ENCODE data around the gene TRIM72. TPM values are rescaled to one million over a fixed set of nuclear protein-coding genes. Genes with fewer than 3 reads are reported as not detected.
"Not testable (repeated sequence)": the region's sequence is repeated elsewhere in the genome, so short reads cannot be mapped to it uniquely, and the experiment has no call there.

Gene TRIM72
- total RNA-seq, 2 donors from 2014 or later, result 0.02 TPM; not detected in 1

DNA sequence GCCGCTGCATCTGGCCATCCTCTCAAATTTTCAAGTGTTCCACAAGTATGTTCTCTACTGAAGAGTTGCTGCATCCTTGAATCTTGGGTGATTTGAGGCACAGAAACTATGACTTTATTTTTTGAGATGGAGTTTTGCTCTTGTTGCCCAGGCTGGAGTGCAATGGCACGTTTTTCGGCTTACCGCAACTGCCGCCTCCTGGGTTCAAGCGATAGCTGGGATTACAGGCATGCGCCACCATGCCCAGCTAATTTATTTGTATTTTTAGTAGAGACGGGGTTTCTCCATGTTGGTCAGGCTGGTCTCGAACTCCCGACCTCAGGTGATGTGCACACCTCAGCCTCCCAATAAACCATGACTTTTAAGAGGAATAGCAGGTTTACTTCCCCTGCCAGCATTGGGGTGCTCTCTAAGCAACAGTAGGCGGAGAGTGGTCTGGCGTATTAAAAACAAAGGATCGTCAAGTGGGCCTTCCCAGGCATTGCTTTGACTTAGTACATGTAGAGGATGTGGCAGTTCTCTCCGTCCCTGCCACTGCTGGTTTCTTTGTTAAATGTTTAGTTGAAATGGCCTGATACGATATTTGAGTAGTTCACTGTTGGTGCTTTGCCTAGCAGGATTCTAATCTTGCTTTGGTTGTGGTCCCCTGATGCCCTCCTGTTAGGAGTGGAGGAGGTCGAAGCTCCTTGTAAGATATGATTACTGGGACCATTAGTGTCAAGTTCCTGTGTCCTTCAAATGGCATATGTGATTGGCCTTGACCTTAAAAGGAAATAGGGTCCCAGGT, 20.9 kb upstream of the TRIM72 start:
- no peaks in the 10 kb centered on the region for H3K4me1 ChIP-seq
- peaks cover 27% of the 10 kb centered on the region for H3K36me3 ChIP-seq
- DNase-seq, result no peak
- intact Hi-C loops (cut with DNase I), result no loop called here
- no peak overlapping the region for H3K27ac ChIP-seq
- TF ChIP-seq, protein P1, sequence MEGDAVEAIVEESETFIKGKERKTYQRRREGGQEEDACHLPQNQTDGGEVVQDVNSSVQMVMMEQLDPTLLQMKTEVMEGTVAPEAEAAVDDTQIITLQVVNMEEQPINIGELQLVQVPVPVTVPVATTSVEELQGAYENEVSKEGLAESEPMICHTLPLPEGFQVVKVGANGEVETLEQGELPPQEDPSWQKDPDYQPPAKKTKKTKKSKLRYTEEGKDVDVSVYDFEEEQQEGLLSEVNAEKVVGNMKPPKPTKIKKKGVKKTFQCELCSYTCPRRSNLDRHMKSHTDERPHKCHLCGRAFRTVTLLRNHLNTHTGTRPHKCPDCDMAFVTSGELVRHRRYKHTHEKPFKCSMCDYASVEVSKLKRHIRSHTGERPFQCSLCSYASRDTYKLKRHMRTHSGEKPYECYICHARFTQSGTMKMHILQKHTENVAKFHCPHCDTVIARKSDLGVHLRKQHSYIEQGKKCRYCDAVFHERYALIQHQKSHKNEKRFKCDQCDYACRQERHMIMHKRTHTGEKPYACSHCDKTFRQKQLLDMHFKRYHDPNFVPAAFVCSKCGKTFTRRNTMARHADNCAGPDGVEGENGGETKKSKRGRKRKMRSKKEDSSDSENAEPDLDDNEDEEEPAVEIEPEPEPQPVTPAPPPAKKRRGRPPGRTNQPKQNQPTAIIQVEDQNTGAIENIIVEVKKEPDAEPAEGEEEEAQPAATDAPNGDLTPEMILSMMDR (IDR thresholded peaks at IDR 0.05), result no peak
- H3K27me3 ChIP-seq, result no peaks in the 10 kb centered on the region
- no peaks in the 10 kb centered on the region for H3K9me3 ChIP-seq
- no peak overlapping the region for H3K9ac ChIP-seq (ENCODE audit: low read depth in 2 of 2, low read length in 2 of 2)
- H3K4me3 ChIP-seq, result no peak overlapping the region

GRCh38 chr16:31193874-31194273, 20.0 kb upstream of the TRIM72 start:
- no peak overlapping the region for H3K4me3 ChIP-seq
- TF ChIP-seq, protein P1 (IDR thresholded peaks at IDR 0.05), result no peak
- H3K27me3 ChIP-seq, result no peaks in the 10 kb centered on the region
- H3K36me3 ChIP-seq, result peaks cover 26% of the 10 kb centered on the region
- DNase-seq, result no peak
- H3K9me3 ChIP-seq, result no peaks in the 10 kb centered on the region
- intact Hi-C loops (cut with DNase I), result no loop called here
- H3K9ac ChIP-seq (ENCODE audit: low read depth in 2 of 2, low read length in 2 of 2), result no peak overlapping the region
- H3K27ac ChIP-seq, result no peak overlapping the region
- no peaks in the 10 kb centered on the region for H3K4me1 ChIP-seq

- Histone ChIP-seq H3K27ac (no peak overlapping the region), H3K9me3 (no peaks in the 10 kb centered on the region), H3K9ac (ENCODE audit: low read depth in 2 of 2, low read length in 2 of 2) (no peak overlapping the region), H3K4me1 (no peaks in the 10 kb centered on the region), H3K4me3 (no peak overlapping the region), H3K27me3 (no peaks in the 10 kb centered on the region), H3K36me3 (peaks cover 21% of the 10 kb centered on the region)
- DNase-seq, result no peak
- TF ChIP-seq, protein P1 (IDR thresholded peaks at IDR 0.05), result no peak
- intact Hi-C loops (cut with DNase I), result no loop called here
These were observed 19.0 kb upstream of the TRIM72 start for GRCh38 chr16:31194898-31195297.

DNA sequence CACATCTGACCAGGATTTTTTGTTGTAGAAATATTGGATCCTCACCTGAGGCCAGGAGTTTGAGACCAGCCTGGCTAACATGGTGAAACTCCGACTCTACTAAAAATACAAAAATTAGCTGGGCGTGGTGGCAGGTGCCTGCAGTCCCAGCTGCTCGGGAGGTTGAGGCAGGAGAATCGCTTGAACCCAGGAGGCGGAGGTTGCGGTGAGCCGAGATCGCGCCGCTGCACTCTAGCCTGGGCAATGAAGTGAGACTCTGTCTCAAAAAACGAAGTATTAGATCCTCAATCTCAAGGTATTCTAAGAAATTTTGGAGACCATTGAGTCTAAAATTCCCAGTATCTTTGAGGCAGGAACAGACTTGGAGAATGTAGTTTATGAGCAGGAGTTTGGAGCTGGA, 18.1 kb upstream of the TRIM72 start:
- H3K4me1 ChIP-seq; intact Hi-C loops (cut with DNase I); DNase-seq; H3K27ac ChIP-seq; H3K27me3 ChIP-seq; H3K9ac ChIP-seq (ENCODE audit: low read depth in 2 of 2, low read length in 2 of 2); H3K4me3 ChIP-seq; H3K9me3 ChIP-seq: not testable (repeated sequence)
- H3K36me3 ChIP-seq, result peaks cover 14% of the 10 kb centered on the region

DNA sequence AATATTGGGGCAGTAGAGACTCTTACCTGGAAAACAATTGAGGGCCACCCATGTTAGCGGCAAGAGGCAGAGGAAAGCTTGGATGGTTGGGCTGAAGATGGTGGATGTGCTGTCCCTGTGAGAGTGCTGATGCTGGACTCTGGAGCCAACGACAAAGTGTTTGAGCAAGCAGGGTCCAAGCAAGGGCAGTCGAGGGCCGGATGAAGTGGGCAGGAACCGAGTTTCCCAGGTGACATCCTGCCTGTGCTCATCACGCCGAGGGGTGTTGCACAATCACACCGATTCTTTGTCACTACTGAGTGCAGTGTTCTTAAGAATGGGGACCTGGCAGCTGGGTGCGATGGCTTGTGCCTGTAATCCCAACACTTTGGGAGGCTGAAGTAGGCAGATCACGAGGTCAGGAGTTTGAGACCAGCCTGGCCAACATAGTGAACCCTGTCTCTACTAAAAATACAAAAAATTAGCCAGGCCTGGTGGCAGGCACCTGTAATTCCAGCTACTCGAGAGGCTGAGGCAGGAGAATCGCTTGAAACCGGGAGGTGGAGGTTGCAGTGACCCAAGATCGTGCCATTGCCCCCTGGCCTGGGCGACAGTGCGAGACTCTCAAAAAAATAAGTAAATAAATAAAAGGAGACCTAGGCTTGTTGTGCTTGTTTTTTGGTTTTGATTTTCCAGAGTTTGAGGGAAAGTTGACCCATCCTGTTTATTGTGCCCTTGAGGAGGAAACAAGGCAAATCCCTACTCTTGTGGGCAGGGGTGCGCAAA, 17.4 kb upstream of the TRIM72 start:
- no peak overlapping the region for H3K4me3 ChIP-seq
- no peaks in the 10 kb centered on the region for H3K27me3 ChIP-seq
- no peak overlapping the region for H3K27ac ChIP-seq
- TF ChIP-seq, protein P1 (IDR thresholded peaks at IDR 0.05), result no peak
- intact Hi-C loops (cut with DNase I), result no loop called here
- H3K9me3 ChIP-seq, result no peaks in the 10 kb centered on the region
- peaks cover 7% of the 10 kb centered on the region for H3K36me3 ChIP-seq
- H3K4me1 ChIP-seq, result peaks cover 13% of the 10 kb centered on the region
- DNase-seq, result no peak
- H3K9ac ChIP-seq (ENCODE audit: low read depth in 2 of 2, low read length in 2 of 2), result no peak overlapping the region
